Measurements from ENCODE around the gene LRRC74B. TPM values are rescaled to one million over a fixed set of nuclear protein-coding genes. Genes with fewer than 3 reads are reported as not detected.

Gene LRRC74B
- total RNA-seq, 1 donor from 2014 or later, result not detected

DNA sequence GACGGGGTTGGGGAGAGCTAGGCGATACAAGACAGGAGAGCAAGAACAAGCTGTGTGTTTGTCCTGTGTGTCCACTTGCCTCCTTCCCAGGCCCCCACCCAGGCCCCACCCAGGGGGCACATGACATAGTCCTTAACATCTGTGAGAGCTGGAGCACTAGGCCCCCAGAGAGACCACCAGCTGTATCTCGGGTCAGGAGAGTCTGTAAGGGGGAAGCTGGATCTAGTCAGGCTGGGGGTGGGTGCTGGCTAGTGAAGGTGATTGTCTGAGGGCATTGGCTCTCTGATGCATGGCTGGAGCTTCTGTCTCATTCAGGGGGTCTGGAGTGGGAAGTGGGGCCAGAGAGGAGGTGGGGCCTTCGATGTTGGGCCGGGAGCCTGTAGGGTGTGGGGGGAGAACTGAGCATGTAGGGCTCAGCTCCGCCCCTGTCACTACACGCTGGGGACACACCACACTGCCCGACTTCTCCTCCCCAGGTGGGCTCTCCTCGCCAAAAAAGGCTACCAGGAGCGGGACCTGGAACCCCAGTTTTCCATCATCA is 30.2 kb upstream of the LRRC74B start:
- TF ChIP-seq, protein P1, sequence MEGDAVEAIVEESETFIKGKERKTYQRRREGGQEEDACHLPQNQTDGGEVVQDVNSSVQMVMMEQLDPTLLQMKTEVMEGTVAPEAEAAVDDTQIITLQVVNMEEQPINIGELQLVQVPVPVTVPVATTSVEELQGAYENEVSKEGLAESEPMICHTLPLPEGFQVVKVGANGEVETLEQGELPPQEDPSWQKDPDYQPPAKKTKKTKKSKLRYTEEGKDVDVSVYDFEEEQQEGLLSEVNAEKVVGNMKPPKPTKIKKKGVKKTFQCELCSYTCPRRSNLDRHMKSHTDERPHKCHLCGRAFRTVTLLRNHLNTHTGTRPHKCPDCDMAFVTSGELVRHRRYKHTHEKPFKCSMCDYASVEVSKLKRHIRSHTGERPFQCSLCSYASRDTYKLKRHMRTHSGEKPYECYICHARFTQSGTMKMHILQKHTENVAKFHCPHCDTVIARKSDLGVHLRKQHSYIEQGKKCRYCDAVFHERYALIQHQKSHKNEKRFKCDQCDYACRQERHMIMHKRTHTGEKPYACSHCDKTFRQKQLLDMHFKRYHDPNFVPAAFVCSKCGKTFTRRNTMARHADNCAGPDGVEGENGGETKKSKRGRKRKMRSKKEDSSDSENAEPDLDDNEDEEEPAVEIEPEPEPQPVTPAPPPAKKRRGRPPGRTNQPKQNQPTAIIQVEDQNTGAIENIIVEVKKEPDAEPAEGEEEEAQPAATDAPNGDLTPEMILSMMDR (IDR thresholded peaks at IDR 0.05; ENCODE audit: unreplicated experiment), result no peak
- DNase-seq (ENCODE audit: low spot score), result no peak
- H3K36me3 Mint-ChIP-seq (ENCODE audit: low read depth, unreplicated experiment), result peaks cover 4% of the 10 kb centered on the region
- peaks cover 7% of the 10 kb centered on the region for H3K4me1 Mint-ChIP-seq (ENCODE audit: unreplicated experiment)
- no peaks in the 10 kb centered on the region for H3K9me3 Mint-ChIP-seq (ENCODE audit: unreplicated experiment)
- H3K27ac Mint-ChIP-seq (ENCODE audit: unreplicated experiment), result no peak overlapping the region
- H3K4me3 Mint-ChIP-seq (ENCODE audit: unreplicated experiment), result no peak overlapping the region
- H3K27me3 Mint-ChIP-seq (ENCODE audit: unreplicated experiment), result peaks cover 8% of the 10 kb centered on the region

DNA sequence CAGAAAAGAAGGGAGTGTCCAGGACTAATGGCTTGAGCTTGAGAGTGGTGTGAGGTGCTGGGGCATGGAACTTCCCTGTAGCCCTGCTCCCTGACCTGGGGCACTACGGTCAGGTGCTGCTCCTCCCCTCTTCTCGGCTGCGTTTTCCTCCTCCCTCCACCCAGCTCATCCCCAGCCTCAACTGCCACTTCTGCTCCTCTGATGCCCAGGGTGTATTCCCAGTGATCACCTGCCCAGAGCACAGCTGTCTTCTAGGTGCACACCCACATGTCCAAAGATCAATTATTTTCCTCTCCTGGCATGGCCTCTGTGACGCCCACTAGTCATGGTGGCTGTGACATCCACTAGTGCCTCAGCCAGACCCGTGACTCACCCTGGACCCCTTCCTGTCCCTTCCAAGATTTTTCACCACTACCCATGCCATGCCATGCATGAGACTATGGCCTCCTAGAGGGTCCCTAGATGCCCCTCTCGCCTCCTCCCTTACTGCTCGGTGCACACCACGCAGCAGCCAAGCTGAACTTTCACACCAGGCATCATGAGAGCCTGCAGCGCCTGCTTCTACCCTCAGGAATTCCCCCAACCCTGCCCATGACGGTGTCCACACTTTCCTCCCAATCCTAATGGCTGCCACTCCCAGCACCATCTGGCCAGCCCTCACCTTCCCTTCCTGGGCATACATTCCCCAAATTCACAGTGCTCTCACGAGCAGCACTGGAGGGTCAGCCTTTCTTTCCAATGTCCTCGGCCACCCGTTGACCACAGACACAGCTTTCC is 28.9 kb upstream of the LRRC74B start:
- Mint-ChIP-seq H3K27me3 (ENCODE audit: unreplicated experiment) (peaks cover 14% of the 10 kb centered on the region), H3K4me3 (ENCODE audit: unreplicated experiment) (no peak overlapping the region), H3K27ac (ENCODE audit: unreplicated experiment) (no peak overlapping the region)

GRCh38 chr22:21018314-21018713 is 27.4 kb upstream of the LRRC74B start:
- H3K27ac Mint-ChIP-seq (ENCODE audit: unreplicated experiment), result no peak overlapping the region
- H3K9me3 Mint-ChIP-seq (ENCODE audit: unreplicated experiment), result no peaks in the 10 kb centered on the region
- H3K4me1 Mint-ChIP-seq (ENCODE audit: unreplicated experiment), result peaks cover 7% of the 10 kb centered on the region
- DNase-seq (ENCODE audit: low spot score), result no peak
- H3K36me3 Mint-ChIP-seq (ENCODE audit: low read depth, unreplicated experiment), result peaks cover 4% of the 10 kb centered on the region
- no peak overlapping the region for H3K4me3 Mint-ChIP-seq (ENCODE audit: unreplicated experiment)
- H3K27me3 Mint-ChIP-seq (ENCODE audit: unreplicated experiment), result peaks cover 14% of the 10 kb centered on the region
- TF ChIP-seq, protein P1 (IDR thresholded peaks at IDR 0.05; ENCODE audit: unreplicated experiment), result no peak

More for the DNA sequence above, 28.9 kb upstream of the LRRC74B start:
- TF ChIP-seq, protein P1 (IDR thresholded peaks at IDR 0.05; ENCODE audit: unreplicated experiment), result no peak
- Mint-ChIP-seq H3K36me3 (ENCODE audit: low read depth, unreplicated experiment) (peaks cover 4% of the 10 kb centered on the region), H3K4me1 (ENCODE audit: unreplicated experiment) (peaks cover 7% of the 10 kb centered on the region), H3K9me3 (ENCODE audit: unreplicated experiment) (no peaks in the 10 kb centered on the region)
- DNase-seq (ENCODE audit: low spot score), result no peak

- TF ChIP-seq, protein P1 (IDR thresholded peaks at IDR 0.05; ENCODE audit: unreplicated experiment), result no peak
- peak overlapping the region; percentile 24 for H3K27ac Mint-ChIP-seq (ENCODE audit: unreplicated experiment)
- peaks cover 4% of the 10 kb centered on the region for H3K36me3 Mint-ChIP-seq (ENCODE audit: low read depth, unreplicated experiment)
- H3K4me3 Mint-ChIP-seq (ENCODE audit: unreplicated experiment), result no peak overlapping the region
- H3K4me1 Mint-ChIP-seq (ENCODE audit: unreplicated experiment), result peaks cover 4% of the 10 kb centered on the region
- H3K27me3 Mint-ChIP-seq (ENCODE audit: unreplicated experiment), result peaks cover 10% of the 10 kb centered on the region
- H3K9me3 Mint-ChIP-seq (ENCODE audit: unreplicated experiment), result no peaks in the 10 kb centered on the region
- DNase-seq (ENCODE audit: low spot score), result no peak
These were observed 24.8 kb upstream of the LRRC74B start for GRCh38 chr22:21020802-21021429.

- DNase-seq (ENCODE audit: low spot score), result no peak
- peaks cover 6% of the 10 kb centered on the region for H3K27me3 Mint-ChIP-seq (ENCODE audit: unreplicated experiment)
- no peak overlapping the region for H3K27ac Mint-ChIP-seq (ENCODE audit: unreplicated experiment)
- no peaks in the 10 kb centered on the region for H3K9me3 Mint-ChIP-seq (ENCODE audit: unreplicated experiment)
- TF ChIP-seq, protein P1 (IDR thresholded peaks at IDR 0.05; ENCODE audit: unreplicated experiment), result no peak
- peaks cover 4% of the 10 kb centered on the region for H3K4me1 Mint-ChIP-seq (ENCODE audit: unreplicated experiment)
- H3K36me3 Mint-ChIP-seq (ENCODE audit: low read depth, unreplicated experiment), result peaks cover 4% of the 10 kb centered on the region
- no peak overlapping the region for H3K4me3 Mint-ChIP-seq (ENCODE audit: unreplicated experiment)
These were observed 23.2 kb upstream of the LRRC74B start for GRCh38 chr22:21022507-21022906.
